Stomach (tissue), 9 donors: ENCODE data around the gene RUFY3. TPM values are rescaled to one million over a fixed set of nuclear protein-coding genes. Genes with fewer than 3 reads are reported as not detected.

Source experiments
- DNase-seq, 2 donors: peaks; one replicate each; pipeline versions ENCODE4 v3.0.0 to v3.0.0-alpha.2; 2013 to 2019
- H3K27ac ChIP-seq, 5 donors: fragments of 200-600 bp in 4 of 5; sonication (generic) in 4 of 5; one replicate each; pipeline ENCODE4 v1.5.1; 2013 to 2019; ENCODE audit warnings: mild to moderate bottlenecking in 1 of 5, moderate library complexity in 1 of 5
- H3K27me3 ChIP-seq, 3 donors: fragments of 200-600 bp; sonication (generic); one replicate each; pipeline ENCODE4 v1.5.1; 2017 to 2019; ENCODE audit warnings: mixed run types in 1 of 3
- H3K36me3 ChIP-seq, 4 donors: fragments of 200-600 bp; sonication (generic); 1 replicate in 3 of 4; 2 replicates in 1 of 4; pipeline ENCODE4 v1.5.1; 2016 to 2019
- H3K4me1 ChIP-seq, 4 donors: fragments of 200-600 bp; sonication (generic); one replicate each; pipeline ENCODE4 v1.5.1; 2016 to 2019
- H3K4me3 ChIP-seq, 4 donors: fragments of 200-600 bp; sonication (generic) in 3 of 4; one replicate each; pipeline ENCODE4 v1.5.1; 2016 to 2019; ENCODE audit warnings: mild to moderate bottlenecking in 1 of 4
- H3K9me3 ChIP-seq, 4 donors: fragments of 200-600 bp; sonication (generic); one replicate each; pipeline ENCODE4 v1.5.1; 2016 to 2019
- EP300 ChIP-seq: sonication (generic); formaldehyde crosslinking; IDR thresholded peaks from one replicate; pipeline ENCODE4 v1.6.1; 2017; ENCODE audit warnings: antibody characterized with exemption
- POLR2A ChIP-seq, 4 donors: fragments of 450-650 bp; IDR thresholded peaks; one replicate each; pipeline ENCODE4 v1.6.1; 2016; ENCODE audit warnings: antibody characterized with exemption in 4 of 4, control low read depth in 2 of 4, mild to moderate bottlenecking in 1 of 4, moderate library complexity in 1 of 4
- POLR2AphosphoS5 ChIP-seq, 3 donors: sonication (generic); formaldehyde crosslinking; IDR thresholded peaks; one replicate each; pipeline ENCODE4 v1.6.1; 2016; ENCODE audit warnings: antibody characterized with exemption in 3 of 3
- WGBS, 5 donors: extraction: QIAGEN DNeasy Blood & Tissue Kit in 3 of 5; methylation state at CpG; one replicate each; pipeline versions ENCODE4 v1.1.5 to v1.1.7; 2013 to 2018; 5-methylcytosine and 5-hydroxymethylcytosine counted together
- intact Hi-C: fragments of 100-400 bp; cut with DNase I; formaldehyde crosslinking; loops from one replicate; pipeline ENCODE4 v1.15.1; 2023; ENCODE audit warnings: low total_unique reads
- polyA plus RNA-seq, 3 donors: library from polyadenylated mRNA; stranded (reverse); fragments of 200-250 nt; gene quantifications; one replicate each; pipeline ENCODE4 v1.2.3, GENCODE V29; 2013
- total RNA-seq, 5 donors: library from RNA; depleted of rRNA; stranded (reverse); fragments of >200 nt; gene quantifications; one replicate each; pipeline versions ENCODE4 v1.1.0 to v1.2.3, GENCODE V29; 2014 to 2016
- TF ChIP-seq, protein P1 (sequence below), 7 experiments: fragments of 450-650 bp in 4 of 7; fragments of 200-600 bp in 3 of 7; sonication (generic) in 3 of 7; IDR thresholded peaks; one replicate each; pipeline ENCODE4 v1.5.1; 2016 to 2019; ENCODE audit warnings: antibody characterized with exemption in 7 of 7, control low read depth in 2 of 7, mild to moderate bottlenecking in 1 of 7
- donor health status: healthy with polysubstance abuse.
- donor health status: Bipolar disorder and iron deficiency.
- donor health status: healthy.

RUFY3 gene
- total and polyA plus RNA-seq, 8 donors: 13.2 to 120 (median 51.3) TPM

DNA sequence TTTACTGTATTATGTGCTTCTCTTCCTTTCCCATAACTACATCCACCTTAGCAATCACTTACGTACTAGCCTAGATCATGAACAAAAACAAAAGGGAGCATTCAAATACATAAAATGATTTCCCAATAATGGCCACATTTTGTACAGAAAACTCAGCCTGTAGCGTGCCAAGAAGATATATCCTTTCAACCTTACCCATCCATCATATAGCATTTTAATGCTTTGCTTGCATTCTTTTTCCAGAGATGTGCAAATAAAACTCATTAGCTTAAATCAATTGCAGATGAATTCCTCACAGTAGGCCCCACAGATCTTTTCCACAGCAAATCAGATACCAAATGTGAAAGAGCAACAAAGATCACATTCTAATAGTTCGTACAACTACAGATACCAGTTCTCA, 97.2 kb downstream of the RUFY3 start:
- H3K27ac ChIP-seq: no peak overlapping the region
- no peaks in the 10 kb centered on the region for H3K9me3 ChIP-seq
- intact Hi-C loops: no loop called here
- no peak for DNase-seq
- H3K4me3 ChIP-seq: no peak overlapping the region
- H3K36me3 ChIP-seq: peaks cover 46 to 72% (median 61%) of the 10 kb centered on the region in 4 donors
- 83 to 97% (median 96%) methylated on average over 3 of the region's 3 CpGs for WGBS, 5 donors
- H3K4me1 ChIP-seq: no peaks in the 10 kb centered on the region
- no peaks in the 10 kb centered on the region for H3K27me3 ChIP-seq
- TF ChIP-seq POLR2A (IDR thresholded peaks at IDR 0.05): no peak
- no peak for TF ChIP-seq POLR2AphosphoS5 (IDR thresholded peaks at IDR 0.05)

DNA sequence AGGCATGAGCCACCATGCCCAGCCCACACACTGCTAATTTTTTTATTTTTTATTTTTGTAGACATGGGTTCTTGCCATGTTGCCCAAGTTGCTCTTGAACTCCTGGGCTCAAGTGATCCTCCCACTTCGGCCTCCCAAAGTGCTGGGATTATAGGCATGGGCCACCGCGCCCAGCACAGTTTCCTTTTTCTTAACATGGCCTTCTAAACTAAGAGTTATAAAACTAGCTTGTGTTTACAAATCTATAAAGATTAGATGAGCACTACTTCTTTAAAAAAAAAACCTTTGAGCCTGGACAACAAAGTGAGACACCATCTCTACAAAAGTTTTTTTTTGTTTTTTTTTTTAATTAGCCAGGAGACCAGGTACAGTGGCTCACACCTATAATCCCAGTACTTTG, 107.3 kb downstream of the RUFY3 start:
- no peaks in the 10 kb centered on the region for H3K4me1 ChIP-seq
- peaks cover 73 to 100% (median 98%) of the 10 kb centered on the region in 4 donors for H3K36me3 ChIP-seq
- 96 to 100% (median 99%) methylated on average over 3 of the region's 3 CpGs for WGBS, 5 donors
- no peaks in the 10 kb centered on the region for H3K9me3 ChIP-seq
- intact Hi-C loops: no loop called here
- TF ChIP-seq, protein P1, sequence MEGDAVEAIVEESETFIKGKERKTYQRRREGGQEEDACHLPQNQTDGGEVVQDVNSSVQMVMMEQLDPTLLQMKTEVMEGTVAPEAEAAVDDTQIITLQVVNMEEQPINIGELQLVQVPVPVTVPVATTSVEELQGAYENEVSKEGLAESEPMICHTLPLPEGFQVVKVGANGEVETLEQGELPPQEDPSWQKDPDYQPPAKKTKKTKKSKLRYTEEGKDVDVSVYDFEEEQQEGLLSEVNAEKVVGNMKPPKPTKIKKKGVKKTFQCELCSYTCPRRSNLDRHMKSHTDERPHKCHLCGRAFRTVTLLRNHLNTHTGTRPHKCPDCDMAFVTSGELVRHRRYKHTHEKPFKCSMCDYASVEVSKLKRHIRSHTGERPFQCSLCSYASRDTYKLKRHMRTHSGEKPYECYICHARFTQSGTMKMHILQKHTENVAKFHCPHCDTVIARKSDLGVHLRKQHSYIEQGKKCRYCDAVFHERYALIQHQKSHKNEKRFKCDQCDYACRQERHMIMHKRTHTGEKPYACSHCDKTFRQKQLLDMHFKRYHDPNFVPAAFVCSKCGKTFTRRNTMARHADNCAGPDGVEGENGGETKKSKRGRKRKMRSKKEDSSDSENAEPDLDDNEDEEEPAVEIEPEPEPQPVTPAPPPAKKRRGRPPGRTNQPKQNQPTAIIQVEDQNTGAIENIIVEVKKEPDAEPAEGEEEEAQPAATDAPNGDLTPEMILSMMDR (IDR thresholded peaks at IDR 0.05): no peak
- TF ChIP-seq POLR2A (IDR thresholded peaks at IDR 0.05) (no peak), EP300 (no peak), POLR2AphosphoS5 (IDR thresholded peaks at IDR 0.05) (no peak)
- no peak overlapping the region for H3K4me3 ChIP-seq
- H3K27ac ChIP-seq: no peak overlapping the region
- no peaks in the 10 kb centered on the region for H3K27me3 ChIP-seq
- no peak for DNase-seq

DNA sequence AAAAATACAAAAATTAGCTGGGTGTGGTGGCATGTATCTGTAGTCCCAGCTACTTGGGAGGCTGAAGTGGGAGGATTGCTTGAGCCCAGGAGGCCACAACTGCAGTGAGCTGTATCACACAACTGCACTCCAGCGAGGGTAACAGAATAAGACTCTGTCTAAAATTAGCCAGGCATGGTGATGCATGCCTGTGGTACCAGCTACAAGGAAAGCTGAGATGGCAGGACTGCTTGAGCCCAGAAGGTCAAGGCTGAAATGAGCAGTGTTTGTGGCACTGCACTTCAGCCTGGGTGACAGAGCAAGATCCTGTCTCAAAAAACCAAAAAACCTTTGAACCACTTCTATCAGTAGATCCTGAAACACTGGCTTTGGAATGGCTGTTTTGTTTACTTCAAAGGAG, 107.7 kb downstream of the RUFY3 start:
- Histone ChIP-seq H3K27ac (no peak overlapping the region), H3K4me1 (no peaks in the 10 kb centered on the region), H3K4me3 (no peak overlapping the region), H3K36me3 (peaks cover 73 to 100% (median 98%) of the 10 kb centered on the region in 4 donors), H3K27me3 (no peaks in the 10 kb centered on the region), H3K9me3 (no peaks in the 10 kb centered on the region)
- TF ChIP-seq POLR2AphosphoS5 (IDR thresholded peaks at IDR 0.05): no peak
- no peak for TF ChIP-seq POLR2A (IDR thresholded peaks at IDR 0.05)
- TF ChIP-seq EP300: no peak
- TF ChIP-seq, protein P1 (IDR thresholded peaks at IDR 0.05): no peak
- intact Hi-C loops: no loop called here
- 83 to 96% (median 96%) methylated on average over 1 of the region's 1 CpG for WGBS, 5 donors
- DNase-seq: no peak

DNA sequence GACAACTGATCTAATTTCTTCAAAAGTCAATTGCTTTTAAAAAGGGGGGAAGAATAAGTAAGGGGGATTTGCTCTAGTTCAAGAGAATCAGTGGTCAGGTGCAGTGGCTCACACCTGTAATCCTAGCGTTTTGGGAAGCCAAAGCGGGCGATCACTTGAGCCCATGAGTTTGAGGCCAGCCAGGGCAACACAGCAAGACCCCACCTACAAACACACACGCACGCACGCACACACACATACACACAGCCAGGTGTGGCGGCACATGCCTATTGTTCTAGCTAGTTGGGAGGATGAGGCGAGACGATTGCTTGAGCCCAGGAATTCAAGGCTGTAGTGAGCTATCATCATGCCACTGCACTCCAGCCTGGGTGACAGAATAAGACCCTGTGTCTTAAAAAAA, 108.3 kb downstream of the RUFY3 start:
- 88 to 96% (median 92%) methylated on average over 9 of the region's 9 CpGs for WGBS, 5 donors
- no peak overlapping the region for H3K4me3 ChIP-seq
- no peaks in the 10 kb centered on the region for H3K9me3 ChIP-seq
- peaks cover 0 to 3% (median 0%) of the 10 kb centered on the region in 4 donors for H3K4me1 ChIP-seq
- peaks cover 73 to 100% (median 98%) of the 10 kb centered on the region in 4 donors for H3K36me3 ChIP-seq
- TF ChIP-seq POLR2AphosphoS5 (IDR thresholded peaks at IDR 0.05): no peak
- TF ChIP-seq POLR2A (IDR thresholded peaks at IDR 0.05): no peak
- TF ChIP-seq, protein P1 (IDR thresholded peaks at IDR 0.05): no peak
- no peak for TF ChIP-seq EP300
- intact Hi-C loops: no loop called here
- H3K27me3 ChIP-seq: no peaks in the 10 kb centered on the region
- no peak overlapping the region for H3K27ac ChIP-seq
- no peak for DNase-seq

DNA sequence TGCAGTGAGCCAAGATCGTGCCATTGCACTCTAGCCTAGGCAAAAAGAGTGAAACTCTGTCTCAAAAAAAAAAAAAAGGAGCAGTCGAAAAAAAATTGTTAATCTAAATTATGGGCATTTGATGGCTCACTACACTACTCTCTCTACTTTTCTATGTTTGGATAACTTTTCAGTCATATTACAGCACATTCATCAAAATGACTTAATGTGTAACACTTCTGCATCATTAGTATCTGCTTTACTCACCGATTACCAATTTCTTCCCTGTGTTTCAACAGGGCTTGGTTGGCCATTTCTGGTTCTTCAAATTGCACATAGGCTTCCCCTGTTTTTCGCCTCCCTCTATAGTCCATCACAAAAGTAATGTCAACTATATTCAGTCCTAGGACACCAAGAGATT, 109.5 kb downstream of the RUFY3 start:
- peaks cover 61 to 97% (median 94%) of the 10 kb centered on the region in 4 donors for H3K36me3 ChIP-seq
- no peak overlapping the region for H3K4me3 ChIP-seq
- no peak overlapping the region for H3K27ac ChIP-seq
- WGBS, 5 donors: 90 to 96% (median 93%) methylated on average over 4 of the region's 4 CpGs
- H3K4me1 ChIP-seq: peaks cover 0 to 13% (median 7%) of the 10 kb centered on the region in 4 donors
- no peaks in the 10 kb centered on the region for H3K9me3 ChIP-seq
- DNase-seq: no peak
- intact Hi-C loops: no loop called here
- no peaks in the 10 kb centered on the region for H3K27me3 ChIP-seq
- TF ChIP-seq POLR2AphosphoS5 (IDR thresholded peaks at IDR 0.05): no peak
- TF ChIP-seq, protein P1 (IDR thresholded peaks at IDR 0.05): no peak
- TF ChIP-seq EP300: no peak
- no peak for TF ChIP-seq POLR2A (IDR thresholded peaks at IDR 0.05)
